ENCODE measurements around the gene MIDN. TPM values are rescaled to one million over a fixed set of nuclear protein-coding genes. Genes with fewer than 3 reads are reported as not detected.

MIDN gene
- total and polyA plus RNA-seq, 7 donors = 29.2 to 331 (median 147) TPM

GRCh38 chr19:1253514-1254080, 5.2 kb downstream of the MIDN start:
- Histone ChIP-seq H3K4me1 (peaks cover 50% of the 10 kb centered on the region), H3K27me3 (ENCODE audit: insufficient read depth in 3 of 3, low read length in 2 of 3) (no peaks in the 10 kb centered on the region), H3K4me3 (peak overlapping the region; percentile 80), H3K9me3 (no peaks in the 10 kb centered on the region), H3K27ac (peak overlapping the region; percentile 99), H3K36me3 (ENCODE audit: insufficient read depth in 1 of 2, low read depth in 1 of 2) (peaks cover 13 to 72% of the 10 kb centered on the region in 2 donors)
- DNase-seq (no peak), ATAC-seq (no peak)
- intact Hi-C loops (cut with DNase I) = no loop called here
- TF ChIP-seq CTCF (IDR thresholded peaks at IDR 0.05) = no peak
- 52 to 66% (median 63%) methylated on average over 14 to 23 of the region's 23 CpGs for WGBS, 3 donors

GRCh38 chr19:1254081-1254527, 5.7 kb downstream of the MIDN start:
- H3K4me1 ChIP-seq = peaks cover 55% of the 10 kb centered on the region

GRCh38 chr19:1254530-1255185, 6.3 kb downstream of the MIDN start:
- Histone ChIP-seq H3K36me3 (ENCODE audit: insufficient read depth in 1 of 2, low read depth in 1 of 2) (peaks cover 13 to 72% of the 10 kb centered on the region in 2 donors), H3K27ac (peak overlapping the region; percentile 99), H3K27me3 (ENCODE audit: insufficient read depth in 3 of 3, low read length in 2 of 3) (no peaks in the 10 kb centered on the region), H3K9me3 (no peaks in the 10 kb centered on the region), H3K4me1 (peaks cover 60% of the 10 kb centered on the region), H3K4me3 (peak overlapping the region; percentile 80)
- DNase-seq (no peak), ATAC-seq (no peak)
- WGBS, 3 donors = 81 to 93% (median 87%) methylated on average over 20 of the region's 20 CpGs
- intact Hi-C loops (cut with DNase I) = no loop called here
- no peak for TF ChIP-seq CTCF (IDR thresholded peaks at IDR 0.05)

More at GRCh38 chr19:1254081-1254527, 5.7 kb downstream of the MIDN start:
- ATAC-seq = no peak
- peak; percentile 67 to 76 for DNase-seq
- no peak for TF ChIP-seq CTCF (IDR thresholded peaks at IDR 0.05)
- peaks cover 13 to 72% of the 10 kb centered on the region in 2 donors for H3K36me3 ChIP-seq (ENCODE audit: insufficient read depth in 1 of 2, low read depth in 1 of 2)
- intact Hi-C loops (cut with DNase I) = no loop called here
- no peaks in the 10 kb centered on the region for H3K9me3 ChIP-seq
- 74 to 81% (median 77%) methylated on average over 32 to 37 of the region's 37 CpGs for WGBS, 3 donors
- H3K4me3 ChIP-seq = peak overlapping the region; percentile 80
- no peaks in the 10 kb centered on the region for H3K27me3 ChIP-seq (ENCODE audit: insufficient read depth in 3 of 3, low read length in 2 of 3)
- H3K27ac ChIP-seq = peak overlapping the region; percentile 99

GRCh38 chr19:1255186-1256161, 7.1 kb downstream of the MIDN start:
- ATAC-seq (no peak), DNase-seq (peak; percentile 50 to 62)
- H3K4me3 ChIP-seq = no peak overlapping the region
- peaks cover 13 to 65% of the 10 kb centered on the region in 2 donors for H3K36me3 ChIP-seq (ENCODE audit: insufficient read depth in 1 of 2, low read depth in 1 of 2)
- H3K27me3 ChIP-seq (ENCODE audit: insufficient read depth in 3 of 3, low read length in 2 of 3) = no peaks in the 10 kb centered on the region
- H3K4me1 ChIP-seq = peaks cover 66% of the 10 kb centered on the region
- intact Hi-C loops (cut with DNase I) = no loop called here
- no peak for TF ChIP-seq CTCF (IDR thresholded peaks at IDR 0.05)
- no peaks in the 10 kb centered on the region for H3K9me3 ChIP-seq
- WGBS, 3 donors = 75 to 78% (median 75%) methylated on average over 46 to 52 of the region's 52 CpGs
- H3K27ac ChIP-seq = peak overlapping the region; percentile 66

All from psoas muscle (tissue), 8 donors.